Upper lobe of right lung (tissue), 1 donor: ENCODE results near the gene GALNTL6. TPM values are rescaled to one million over a fixed set of nuclear protein-coding genes. Genes with fewer than 3 reads are reported as not detected.
A peak's percentile ranks its signal among the peaks of the same experiment; 100 is the strongest.

Experiments
- ATAC-seq: fragments of 200-7000 bp; cut with Tn5 transposase; one replicate; pipeline ENCODE4 v1.9.1; 2020; ENCODE audit warnings: mild to moderate bottlenecking, moderate library complexity
- DNase-seq: peaks from one replicate; pipeline ENCODE4 v3.0.0-alpha.2; 2020
- H3K27ac ChIP-seq: fragments of 200-600 bp; one replicate; pipeline ENCODE4 v1.8.0; 2022
- H3K27me3 ChIP-seq: fragments of 200-600 bp; one replicate; pipeline ENCODE4 v1.8.0; 2022; ENCODE audit warnings: mild to moderate bottlenecking
- H3K36me3 ChIP-seq: fragments of 200-600 bp; one replicate; pipeline ENCODE4 v1.8.0; 2022
- H3K4me1 ChIP-seq: fragments of 200-600 bp; one replicate; pipeline ENCODE4 v1.8.0; 2022
- H3K4me3 ChIP-seq: fragments of 200-600 bp; one replicate; pipeline ENCODE4 v1.8.0; 2022; ENCODE audit warnings: mild to moderate bottlenecking
- H3K9me3 ChIP-seq: fragments of 200-600 bp; one replicate; pipeline ENCODE4 v1.8.0; 2022
- CTCF ChIP-seq: fragments of 200-600 bp; IDR thresholded peaks from one replicate; pipeline ENCODE4 v1.8.0; 2022; ENCODE audit warnings: antibody characterized with exemption
- intact Hi-C: fragments of 100-400 bp; cut with DNase I; formaldehyde crosslinking; loops from one replicate; pipeline ENCODE4 v1.11.0; 2022
- total RNA-seq: library from RNA; stranded (reverse); fragmentation: NEBNext Ultra II Directional; extraction: Animal tissue kit (Norgen Biotek cat#: 25700); gene quantifications from one replicate; pipeline ENCODE4 v1.2.1, GENCODE V29; 2021
- donor health status: DM: no; HTN: yes; CAD: no; lungs with severe emphysema.

Gene GALNTL6
- total RNA-seq, 1 donor from 2014 or later: 0.20 TPM

- TF ChIP-seq CTCF: no peak
- Histone ChIP-seq H3K4me1 (no peaks in the 10 kb centered on the region), H3K27me3 (no peaks in the 10 kb centered on the region), H3K9me3 (no peaks in the 10 kb centered on the region), H3K36me3 (no peaks in the 10 kb centered on the region), H3K4me3 (no peak overlapping the region), H3K27ac (no peak overlapping the region)
- intact Hi-C loops: no loop called here
- ATAC-seq (no peak), DNase-seq (no peak)
These were observed 549.4 kb downstream of the GALNTL6 start for GRCh38 chr4:172362569-172362968.

- DNase-seq: no peak
- no peak for TF ChIP-seq CTCF
- Histone ChIP-seq H3K9me3 (no peaks in the 10 kb centered on the region), H3K27me3 (no peaks in the 10 kb centered on the region), H3K4me3 (no peak overlapping the region), H3K27ac (no peak overlapping the region), H3K36me3 (no peaks in the 10 kb centered on the region), H3K4me1 (no peaks in the 10 kb centered on the region)
- peak; percentile 41 for ATAC-seq
- intact Hi-C loops: no loop called here
These were observed 556.3 kb downstream of the GALNTL6 start for GRCh38 chr4:172369471-172369959.

- Histone ChIP-seq H3K27me3 (no peaks in the 10 kb centered on the region), H3K9me3 (no peaks in the 10 kb centered on the region), H3K27ac (no peak overlapping the region), H3K4me1 (no peaks in the 10 kb centered on the region), H3K36me3 (no peaks in the 10 kb centered on the region), H3K4me3 (no peak overlapping the region)
- peak; percentile 30 for ATAC-seq
- intact Hi-C loops: no loop called here
- no peak for DNase-seq
- TF ChIP-seq CTCF: no peak
These were observed 564.4 kb downstream of the GALNTL6 start for GRCh38 chr4:172377486-172378140.

- no peak for TF ChIP-seq CTCF
- ATAC-seq (no peak), DNase-seq (no peak)
- Histone ChIP-seq H3K9me3 (no peaks in the 10 kb centered on the region), H3K27ac (no peak overlapping the region), H3K4me3 (no peak overlapping the region), H3K27me3 (no peaks in the 10 kb centered on the region), H3K36me3 (no peaks in the 10 kb centered on the region), H3K4me1 (no peaks in the 10 kb centered on the region)
- intact Hi-C loops: no loop called here
These were observed 566.6 kb downstream of the GALNTL6 start for GRCh38 chr4:172379834-172380233.

- no peak for DNase-seq
- Histone ChIP-seq H3K27ac (no peak overlapping the region), H3K4me1 (no peaks in the 10 kb centered on the region), H3K9me3 (no peaks in the 10 kb centered on the region), H3K36me3 (no peaks in the 10 kb centered on the region), H3K27me3 (no peaks in the 10 kb centered on the region), H3K4me3 (no peak overlapping the region)
- ATAC-seq: no peak
- intact Hi-C loops: no loop called here
- TF ChIP-seq CTCF: no peak
These were observed 577.1 kb downstream of the GALNTL6 start for GRCh38 chr4:172390331-172390730.

GRCh38 chr4:172392741-172393140 is 579.5 kb downstream of the GALNTL6 start:
- Histone ChIP-seq H3K9me3 (no peaks in the 10 kb centered on the region), H3K27ac (no peak overlapping the region), H3K36me3 (no peaks in the 10 kb centered on the region), H3K4me3 (no peak overlapping the region), H3K27me3 (no peaks in the 10 kb centered on the region), H3K4me1 (no peaks in the 10 kb centered on the region)
- no peak for DNase-seq
- intact Hi-C loops: no loop called here
- no peak for ATAC-seq
- TF ChIP-seq CTCF: no peak
